HS-27A (cell line): ENCODE measurements around the gene EXOC2.
"Not testable (repeated sequence)": the region's sequence is repeated elsewhere in the genome, so short reads cannot be mapped to it uniquely, and the experiment has no call there.

Source experiments
- DNase-seq: peaks from one replicate; pipeline ENCODE4 v3.0.0-alpha.2; 2012; ENCODE audit warnings: low read depth, missing footprints

The EXOC2 gene

DNA sequence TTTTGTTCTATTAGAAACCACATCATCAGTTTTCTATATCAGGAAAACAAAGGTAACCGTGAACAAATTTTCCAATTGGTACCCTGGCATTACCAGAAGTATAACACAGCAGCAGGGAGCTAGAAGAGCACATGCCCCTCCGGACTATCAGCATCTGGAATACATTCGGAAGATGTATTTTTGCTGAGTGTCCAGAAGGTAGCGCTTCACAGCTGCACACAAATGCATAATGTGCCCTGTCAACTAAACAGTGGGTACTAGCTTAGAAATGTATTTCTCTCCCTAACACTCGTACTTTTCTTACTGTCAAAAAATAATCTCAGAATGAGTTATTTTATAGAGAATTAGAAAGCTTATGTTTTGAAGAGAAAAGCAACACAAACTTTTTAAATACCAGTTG, 113.6 kb downstream of the EXOC2 start:
- no peak for DNase-seq

DNA sequence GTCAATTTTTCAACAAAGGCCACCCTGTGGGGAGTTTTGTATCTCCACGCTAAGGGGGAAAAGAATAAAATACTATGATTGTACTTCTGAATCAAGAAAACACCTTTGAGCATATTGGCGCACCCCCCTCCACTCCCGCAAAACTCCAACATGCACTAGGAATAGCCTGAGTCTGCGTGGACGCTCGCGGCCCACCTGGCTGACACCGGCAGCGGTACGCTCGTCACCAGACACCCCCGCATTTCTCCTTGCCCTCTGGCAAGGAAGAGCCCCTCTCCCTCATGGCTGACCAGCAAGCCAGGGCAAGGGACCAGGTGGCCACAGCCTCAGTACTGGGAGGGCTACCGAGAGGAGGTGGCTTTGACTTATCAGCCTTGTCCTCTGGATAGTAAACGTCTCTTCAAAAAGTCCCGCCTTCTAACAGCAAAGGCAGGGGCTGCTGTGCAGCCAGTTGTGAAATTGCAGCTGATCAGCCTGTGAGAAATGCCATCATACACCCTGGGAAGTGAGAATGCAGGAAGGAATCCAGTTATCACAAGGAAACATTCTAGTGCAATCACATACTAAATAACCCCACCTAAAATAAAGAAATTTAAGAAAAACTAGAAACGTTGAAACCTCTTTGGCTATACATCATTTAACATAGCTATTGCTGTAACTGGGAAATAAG, 120.2 kb downstream of the EXOC2 start:
- DNase-seq, result no peak

DNA sequence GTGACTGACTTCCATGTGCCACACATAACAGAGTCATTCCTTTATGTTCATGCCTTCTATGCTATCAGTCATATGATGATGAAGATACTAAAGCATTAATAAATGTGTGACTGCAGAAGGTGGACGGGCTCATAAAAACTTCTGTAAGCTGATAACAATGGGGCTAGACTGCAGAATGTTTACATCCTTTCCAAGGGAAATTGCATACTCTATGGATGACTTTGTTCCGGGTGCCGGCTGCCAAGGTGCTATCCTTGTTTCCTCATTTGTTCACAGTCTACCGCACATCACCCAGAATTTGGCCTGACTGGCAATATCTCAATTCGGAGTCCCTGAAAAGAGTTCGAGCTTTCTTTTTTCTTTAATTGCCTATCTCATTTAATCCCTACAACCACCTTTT, 121.0 kb downstream of the EXOC2 start:
- no peak for DNase-seq

DNA sequence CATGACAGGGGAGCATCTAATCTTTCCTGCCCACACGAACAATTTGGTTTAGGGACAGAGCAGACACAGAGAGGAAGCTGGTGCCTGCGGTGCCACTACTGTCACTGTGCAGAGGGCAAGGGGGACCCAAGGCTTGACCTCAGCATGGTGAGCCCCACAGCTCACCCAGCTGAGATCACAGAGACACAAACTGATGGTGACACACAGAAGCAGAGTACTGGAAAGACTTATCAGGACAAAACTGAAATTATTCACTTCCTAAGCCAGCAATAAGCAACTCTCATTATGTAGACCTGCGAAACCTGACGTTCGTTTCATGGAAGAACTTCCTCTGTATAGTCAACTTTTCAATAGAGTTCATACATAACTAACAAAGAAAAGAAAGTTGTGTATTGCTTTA, 122.1 kb downstream of the EXOC2 start:
- DNase-seq, result no peak

DNA sequence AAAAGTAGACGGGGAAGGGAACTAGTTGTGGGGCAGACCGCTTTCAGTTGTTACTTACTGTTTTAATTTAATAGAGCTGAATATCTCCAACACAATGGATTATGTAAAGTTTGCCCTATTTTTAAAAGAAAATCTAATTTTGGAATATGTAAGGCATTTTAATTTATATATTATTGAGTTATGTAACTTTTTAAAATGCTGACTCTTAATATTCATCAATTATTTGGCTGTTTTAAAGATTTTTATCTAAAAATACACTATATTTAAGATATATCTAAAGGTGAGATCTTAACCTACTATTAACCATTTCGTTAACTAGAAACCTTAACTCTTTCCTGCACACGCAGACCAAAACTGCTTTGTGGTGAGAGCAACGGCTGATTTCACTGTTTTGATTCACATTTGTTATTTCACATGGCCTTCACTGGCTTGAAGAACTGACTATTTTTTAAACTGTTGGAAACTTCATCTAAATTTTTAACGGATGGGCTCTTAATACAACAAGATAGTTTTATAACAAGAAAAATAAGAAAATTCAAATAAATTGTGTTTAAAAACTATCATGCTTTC, 123.9 kb downstream of the EXOC2 start:
- no peak for DNase-seq

DNA sequence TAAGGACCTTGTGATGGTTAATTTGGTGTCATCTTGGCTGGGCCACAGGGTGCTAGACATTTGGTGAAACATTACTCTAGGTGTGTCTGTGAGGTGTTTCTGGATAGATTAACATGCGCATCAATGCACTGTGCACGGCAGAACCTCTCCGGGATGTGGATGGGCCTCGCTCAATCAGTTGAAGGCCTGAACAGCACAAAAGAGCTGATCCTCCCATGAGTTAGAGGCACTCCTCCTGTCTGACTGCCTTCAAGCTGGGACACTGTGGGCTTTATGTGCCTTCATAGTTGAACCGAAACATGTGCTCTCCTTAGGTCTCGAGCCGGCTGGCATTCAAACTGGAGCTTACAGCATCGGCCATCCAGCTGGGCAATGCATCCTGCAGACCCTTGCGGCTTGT, 124.9 kb downstream of the EXOC2 start:
- no peak for DNase-seq

DNA sequence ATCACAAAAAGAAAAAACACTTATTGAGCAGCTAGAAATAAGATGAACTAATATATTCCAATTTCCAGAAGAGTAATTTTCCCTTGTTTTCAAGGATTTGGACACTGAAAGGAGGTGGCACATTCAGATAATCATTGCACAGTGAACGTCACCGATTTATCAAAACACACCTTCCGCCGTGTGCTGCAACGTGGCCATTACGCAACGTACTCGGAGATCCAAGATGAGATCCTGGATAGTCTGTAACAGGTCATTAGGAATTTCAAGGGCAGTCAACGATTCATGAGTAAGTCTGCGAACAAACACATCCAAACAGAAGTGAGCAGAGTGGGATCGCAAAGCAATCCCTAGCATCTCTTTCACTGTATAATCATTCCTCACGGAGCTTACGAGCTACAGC, 129.1 kb downstream of the EXOC2 start:
- no peak for DNase-seq

DNA sequence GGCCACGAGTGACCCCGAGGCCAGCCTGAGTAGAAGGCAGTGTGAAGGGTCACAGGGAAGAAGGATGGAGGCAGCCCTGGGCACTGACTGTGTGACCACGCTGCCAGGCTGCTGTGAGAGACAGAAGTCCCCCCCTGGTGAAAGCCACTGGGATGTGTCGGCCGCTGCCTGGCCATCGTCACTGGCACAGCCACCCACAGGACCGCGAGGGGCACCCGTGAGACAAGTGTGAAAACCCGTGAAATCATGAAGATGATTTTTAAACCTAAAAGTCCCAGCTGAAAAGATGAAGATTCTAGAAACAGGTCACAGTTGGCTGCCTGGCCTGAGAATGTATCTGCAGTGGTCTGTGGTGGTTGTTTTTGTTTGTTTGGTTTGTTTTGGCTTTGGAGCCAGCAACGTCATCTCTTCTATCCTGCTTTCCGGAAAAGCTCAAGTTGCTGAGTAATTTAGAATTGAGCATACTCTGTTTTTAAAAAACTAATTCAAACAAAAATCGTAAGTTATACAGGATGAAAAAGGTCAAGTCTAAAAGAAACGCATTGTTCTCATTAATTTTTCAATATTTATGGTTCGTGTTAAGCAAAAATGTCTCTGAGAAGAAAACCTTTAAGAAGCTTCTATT, 130.8 kb downstream of the EXOC2 start:
- no peak for DNase-seq

DNA sequence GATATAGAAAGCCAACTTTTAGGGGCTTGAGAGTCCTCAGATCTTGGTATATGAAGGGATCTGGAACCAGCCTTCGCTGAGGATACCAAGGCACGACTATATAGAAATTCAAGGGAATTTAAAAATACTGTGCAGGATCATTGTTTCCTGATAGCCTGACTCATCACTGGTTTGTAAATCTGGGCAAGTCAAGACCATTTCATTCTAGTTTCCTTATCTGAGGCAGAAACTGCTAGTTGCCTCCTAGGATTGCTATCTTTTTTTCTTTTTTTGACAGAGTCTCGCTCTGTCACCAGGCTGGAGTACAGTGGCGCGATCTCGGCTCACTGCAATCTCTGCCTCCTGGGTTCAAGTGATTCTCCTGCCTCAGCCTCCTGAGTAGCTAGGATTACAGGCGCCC, 131.6 kb downstream of the EXOC2 start:
- not testable (repeated sequence) for DNase-seq

DNA sequence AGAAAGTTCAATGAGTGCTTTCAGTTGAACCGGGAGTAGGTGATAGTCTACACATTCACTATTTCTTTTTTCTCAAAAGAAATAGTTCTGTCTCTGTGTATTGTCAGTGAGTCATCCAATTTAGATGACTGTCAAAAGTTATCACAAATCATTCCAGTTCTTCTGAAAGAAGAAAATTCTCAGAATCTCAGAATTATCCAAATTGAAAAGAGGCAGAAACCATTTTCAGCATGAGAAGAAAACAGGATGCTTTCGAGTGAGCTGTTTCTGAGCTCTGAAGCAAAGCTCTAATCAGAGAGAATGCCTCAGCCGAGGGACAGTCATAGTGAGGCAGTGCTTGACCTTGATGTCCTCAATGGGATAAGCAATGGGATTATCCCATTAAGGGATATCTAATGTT, 134.0 kb downstream of the EXOC2 start:
- DNase-seq, result no peak

DNA sequence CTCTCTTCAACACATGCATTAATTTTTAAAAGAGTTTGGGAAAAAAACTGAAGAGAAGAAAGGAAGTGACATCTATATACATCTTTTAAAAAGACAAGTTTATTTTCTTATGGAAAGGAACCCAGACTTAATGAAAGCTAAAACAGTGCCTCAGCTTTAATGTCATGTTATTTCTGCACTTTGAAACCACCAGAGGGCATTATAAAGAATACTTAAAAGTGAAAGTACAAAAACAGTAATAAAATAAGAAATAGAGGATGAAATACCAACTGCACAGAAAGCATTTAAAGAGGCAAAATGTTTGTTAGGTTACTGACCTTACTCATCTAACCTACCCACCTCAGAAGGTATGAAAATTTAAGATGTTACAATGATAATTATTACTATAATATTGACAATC, 134.8 kb downstream of the EXOC2 start:
- no peak for DNase-seq

DNA sequence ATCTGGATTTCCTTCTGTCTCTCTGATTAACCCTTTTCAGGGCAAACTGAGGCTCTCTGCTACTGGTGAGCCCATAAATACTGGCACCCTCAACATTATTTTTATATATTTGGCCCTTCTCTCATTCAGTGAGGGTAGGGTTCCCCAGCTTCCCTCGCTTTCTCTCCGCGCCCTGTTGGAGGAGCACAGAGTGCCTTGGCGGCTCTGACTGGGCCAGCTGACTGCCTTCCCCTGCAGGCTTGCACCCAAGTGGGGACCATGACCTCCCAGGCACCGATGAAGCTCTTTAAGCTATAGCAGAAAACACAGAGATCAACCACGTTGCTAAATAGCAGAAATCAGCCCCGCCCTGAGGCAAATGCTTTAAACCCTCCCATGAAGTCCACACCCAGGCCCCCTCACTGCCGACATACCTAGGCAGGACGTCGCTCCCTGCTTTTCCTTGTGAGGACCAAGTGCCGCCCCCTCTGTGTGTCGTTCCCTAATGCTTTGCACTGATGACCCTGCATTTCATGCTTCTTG, 141.0 kb downstream of the EXOC2 start:
- no peak for DNase-seq

DNA sequence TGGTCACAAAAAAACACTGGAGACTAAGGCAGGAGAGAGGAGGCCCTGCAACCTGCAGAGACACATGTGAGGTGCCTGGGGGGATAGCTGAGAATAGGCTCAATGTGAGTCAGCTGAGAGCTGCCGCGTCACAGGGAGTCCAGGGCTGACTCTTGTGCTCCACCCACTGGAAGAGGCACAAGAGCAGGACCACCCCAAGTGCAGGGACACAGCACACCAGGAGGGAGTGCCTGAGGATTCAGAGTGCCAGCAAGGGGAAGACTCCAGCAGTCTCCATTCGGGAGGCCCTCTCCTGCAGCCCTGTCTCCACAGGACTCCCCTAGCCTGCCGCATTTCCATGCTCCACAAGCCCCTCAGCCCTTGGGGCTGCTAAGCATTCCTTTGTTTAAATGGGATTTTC, 141.5 kb downstream of the EXOC2 start:
- no peak for DNase-seq

DNA sequence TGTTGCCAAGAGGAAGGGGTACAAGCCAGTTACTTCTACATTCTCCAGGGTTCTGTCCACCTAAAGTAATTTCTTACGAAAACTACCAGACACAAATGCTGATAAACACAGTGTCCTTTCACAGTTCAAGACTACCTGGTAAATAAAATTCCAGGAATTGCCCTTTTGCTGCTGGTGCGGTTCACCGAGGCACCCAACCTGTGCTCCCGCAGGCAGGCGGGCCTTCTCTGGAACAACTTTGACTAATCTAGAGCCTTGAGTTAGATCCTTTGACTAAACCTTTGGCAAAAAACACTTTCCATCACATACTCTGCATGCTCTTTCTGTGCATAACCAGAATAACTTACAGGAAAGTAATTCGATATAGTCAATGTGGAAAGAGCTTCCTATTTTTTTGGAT, 143.0 kb downstream of the EXOC2 start:
- DNase-seq, result no peak

DNA sequence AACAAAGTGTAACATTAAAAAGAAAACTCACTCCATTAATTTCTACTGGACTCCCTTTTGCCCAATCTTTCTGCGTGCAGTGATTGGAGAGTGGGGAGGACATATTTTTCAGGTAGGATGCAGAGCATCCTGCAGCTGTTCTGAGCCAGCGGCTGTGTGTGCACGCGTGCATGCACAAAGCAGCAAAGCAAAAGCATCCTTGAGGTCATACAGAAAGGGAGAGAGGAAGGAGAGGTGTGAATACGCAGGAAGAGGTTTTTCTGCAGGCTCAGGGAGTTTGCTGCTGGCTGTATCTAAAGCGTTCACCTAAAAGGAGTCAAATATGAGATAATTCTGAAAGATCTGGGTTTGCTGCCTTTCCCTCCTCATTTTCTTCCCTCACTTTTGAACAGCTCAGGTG, 144.4 kb downstream of the EXOC2 start:
- DNase-seq, result no peak

DNA sequence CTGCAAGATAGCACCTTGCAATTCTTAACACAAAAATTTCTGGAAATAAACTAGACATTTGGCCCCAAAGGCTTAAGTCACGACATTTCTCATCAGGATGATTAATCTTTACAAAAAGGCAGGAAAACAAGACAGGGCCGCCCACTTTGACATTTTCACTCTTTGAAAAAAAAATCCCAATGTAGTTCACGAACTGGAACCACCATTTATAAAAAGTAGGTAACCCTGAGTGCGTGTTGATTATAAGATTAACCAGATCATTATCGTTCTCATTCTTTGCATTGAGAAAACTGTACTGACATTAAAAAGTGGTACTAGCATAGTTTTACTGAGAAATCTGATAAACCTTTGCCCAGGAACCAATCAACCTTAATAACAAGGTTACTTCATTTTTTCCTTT, 144.8 kb downstream of the EXOC2 start:
- no peak for DNase-seq

DNA sequence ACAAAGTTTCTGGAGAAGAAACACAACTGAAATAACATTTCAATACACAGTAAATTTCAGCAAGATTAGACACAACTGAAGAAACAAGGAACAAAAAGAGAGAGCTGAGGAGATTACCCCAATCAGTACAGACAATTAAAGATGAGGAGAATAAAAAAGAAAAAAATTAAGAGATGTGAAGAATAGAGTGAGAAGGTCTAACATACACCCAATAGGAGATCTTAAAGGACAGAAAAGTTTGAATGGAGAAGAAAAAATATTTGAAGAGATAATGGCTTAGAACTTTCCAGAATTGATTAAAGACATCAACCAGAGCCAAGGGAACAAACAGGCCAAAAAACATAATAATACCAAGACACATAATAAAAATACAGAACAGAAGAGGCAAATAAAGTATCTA, 152.4 kb downstream of the EXOC2 start:
- no peak for DNase-seq

DNA sequence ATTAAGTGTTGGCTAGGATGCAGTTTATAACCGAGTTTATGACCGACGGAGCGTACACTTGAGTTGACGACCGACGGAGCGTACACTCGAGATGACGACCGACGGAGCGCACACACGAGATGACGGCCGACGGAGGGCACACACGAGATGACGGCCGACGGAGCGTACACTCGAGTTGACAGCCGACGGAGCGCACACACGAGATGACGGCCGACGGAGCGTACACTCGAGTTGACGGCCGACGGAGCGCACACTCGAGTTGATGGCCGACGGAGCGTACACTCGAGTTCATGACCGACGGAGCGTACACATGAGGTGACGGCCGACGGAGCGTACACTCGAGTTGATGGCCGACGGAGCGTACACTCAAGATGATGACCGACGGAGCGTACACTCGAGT, 155.8 kb downstream of the EXOC2 start:
- no peak for DNase-seq

DNA sequence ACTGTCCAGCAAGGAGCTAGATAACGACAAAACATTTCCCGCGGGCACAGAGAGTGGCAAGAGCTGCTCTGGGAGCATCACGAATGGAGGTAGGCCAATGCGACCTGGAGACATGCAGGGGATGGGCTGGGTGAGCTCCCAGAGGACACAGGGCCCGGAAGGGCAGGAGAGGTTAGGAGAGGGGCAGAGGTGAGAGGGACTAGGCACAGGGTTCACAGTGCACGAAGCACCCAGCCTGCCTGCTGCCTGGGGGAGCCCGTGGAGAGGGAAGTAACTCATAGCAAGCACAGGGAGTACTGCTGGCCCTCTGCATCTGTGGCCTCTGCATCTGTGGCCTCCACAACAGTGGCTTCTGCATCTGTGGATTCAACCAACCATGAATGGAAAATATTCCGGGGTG, 162.5 kb downstream of the EXOC2 start:
- DNase-seq, result no peak

DNA sequence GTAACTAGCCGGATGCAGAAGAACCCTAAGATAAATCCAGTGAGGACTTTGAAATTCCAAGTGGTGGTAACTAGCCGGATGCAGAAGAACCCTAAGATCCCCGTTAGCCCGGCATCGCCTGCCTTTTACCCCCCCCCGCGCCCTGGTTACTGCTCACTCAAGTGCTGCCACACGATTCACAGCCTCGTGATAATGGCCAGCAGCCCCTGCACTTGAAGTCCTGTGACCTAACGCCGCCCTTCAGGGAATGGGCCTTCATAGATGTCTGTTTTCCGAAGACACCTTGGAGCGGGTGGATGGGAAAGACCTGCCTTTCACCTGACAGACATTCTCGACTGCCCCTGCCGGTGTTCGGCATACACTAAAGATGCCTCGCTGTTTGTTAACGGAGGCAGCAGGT, 163.9 kb downstream of the EXOC2 start:
- DNase-seq, result no peak

DNA sequence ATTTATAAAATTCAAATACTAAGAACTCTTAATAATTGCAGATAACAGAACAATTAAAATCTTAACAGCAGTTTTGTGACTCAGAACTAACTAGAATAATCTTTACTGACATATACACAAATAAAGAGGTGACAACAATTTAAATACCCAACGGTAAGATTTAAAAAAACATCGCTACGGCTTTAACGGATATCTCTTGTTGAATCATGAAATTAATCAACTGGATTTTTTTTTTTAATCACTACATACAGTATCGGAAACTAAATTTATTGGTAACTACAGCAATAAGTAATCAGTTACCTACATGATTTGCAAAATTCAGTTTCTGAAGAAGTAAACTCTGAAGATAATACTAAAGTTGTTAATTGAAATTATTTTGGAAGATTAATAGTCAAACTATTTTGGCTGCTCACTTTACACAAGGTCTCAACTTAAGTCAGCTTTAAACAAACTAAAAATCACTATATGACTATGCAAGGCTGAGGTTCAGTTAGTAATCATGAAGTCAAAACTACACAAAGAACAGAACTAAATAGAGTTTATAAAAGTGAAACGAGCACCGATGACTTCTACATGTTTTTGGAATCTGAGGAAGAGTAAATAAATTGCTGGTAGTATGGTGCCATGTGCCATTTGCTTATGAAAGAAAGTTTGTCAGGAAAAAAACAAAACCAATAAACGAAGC, 164.8 kb downstream of the EXOC2 start:
- DNase-seq, result no peak

DNA sequence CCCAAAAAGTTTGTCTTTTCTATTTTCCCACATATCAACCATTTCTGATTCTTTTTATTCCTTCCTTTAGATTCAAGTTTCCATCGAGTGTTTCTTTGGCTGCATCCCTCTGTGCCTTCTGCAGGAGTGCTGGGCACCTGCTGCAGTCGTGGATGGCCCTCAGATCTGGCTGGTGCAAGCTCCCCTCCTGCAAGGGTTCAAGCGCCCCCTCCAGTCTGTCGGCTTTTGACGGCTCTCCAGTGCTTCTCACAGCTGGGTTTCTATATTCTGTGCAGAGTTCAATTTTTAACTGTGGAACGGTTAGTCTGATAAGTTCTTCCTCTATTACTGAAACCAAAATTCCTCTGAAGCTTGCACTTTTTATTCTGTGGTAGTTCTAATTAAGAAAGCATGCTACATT, 168.1 kb downstream of the EXOC2 start:
- no peak for DNase-seq

DNA sequence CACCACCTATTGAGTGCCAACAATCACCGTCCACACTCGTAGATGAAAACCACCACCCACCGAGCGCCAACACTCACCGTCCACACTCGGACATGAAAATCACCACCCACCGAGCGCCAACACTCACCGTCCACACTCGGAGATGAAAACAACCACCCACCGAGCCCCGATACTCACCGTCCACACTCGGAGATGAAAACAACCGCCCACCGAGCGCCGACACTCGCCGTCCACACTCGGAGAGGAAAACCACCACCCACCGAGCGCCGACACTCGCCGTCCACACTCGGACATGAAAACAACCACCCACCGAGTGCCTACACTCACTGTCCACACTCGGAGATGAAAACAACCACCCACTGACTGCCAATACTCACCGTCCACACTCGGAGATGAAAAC, 172.1 kb downstream of the EXOC2 start:
- no peak for DNase-seq
